Fibroblast of lung (primary cell): ENCODE results near the gene IVD.

Experiments used
- CTCF ChIP-seq, 2 donors: IDR thresholded peaks in 1 of 2; conservative IDR thresholded peaks in 1 of 2; 1 replicate in 1 of 2; 2 replicates in 1 of 2; pipeline ENCODE4 v1.5.1; 2011 to 2012; ENCODE audit warnings: low read length in 2 of 2, control low read depth in 1 of 2, inconsistent platforms in 1 of 2, low read depth in 1 of 2, mild to moderate bottlenecking in 1 of 2
- EZH2 ChIP-seq: IDR thresholded peaks from 2 replicates; pipeline ENCODE4 v1.5.1; 2012; ENCODE audit warnings: low read length, control low read depth, mild to moderate bottlenecking; ENCODE audit errors: missing control alignments

GRCh38 chr15:40460404-40460803 lies 54.8 kb downstream of the IVD start:
- TF ChIP-seq CTCF (conservative IDR thresholded peaks at IDR 0.05 in 1 of 2, IDR thresholded peaks at IDR 0.05 in 1 of 2; ENCODE audit: low read depth in 1 of 2, low read length in 2 of 2) (no peak), EZH2 (no peak)
